HEK293 (cell line): ENCODE measurements around the gene RDH12.

Experiments
- AEBP2 ChIP-seq: fragments of 450-650 bp; formaldehyde crosslinking; IDR thresholded peaks from 2 replicates; pipeline ENCODE4 v1.5.1; 2016; ENCODE audit warnings: missing biosample characterization, missing genetic modification characterization, borderline replicate concordance
- BCL11A ChIP-seq: fragments of 450-650 bp; formaldehyde crosslinking; IDR thresholded peaks from 2 replicates; pipeline ENCODE4 v1.5.1; 2016; ENCODE audit warnings: low read depth, missing biosample characterization, missing genetic modification characterization
- CTCF ChIP-seq: fragments of 450-650 bp; formaldehyde crosslinking; IDR thresholded peaks from 2 replicates; pipeline ENCODE4 v1.5.1; 2016; ENCODE audit warnings: missing biosample characterization, missing genetic modification characterization
- HIC1 ChIP-seq: fragments of 450-650 bp; formaldehyde crosslinking; IDR thresholded peaks from 2 replicates; pipeline ENCODE4 v1.5.1; 2016; ENCODE audit warnings: missing biosample characterization, missing genetic modification characterization
- KLF16 ChIP-seq: fragments of 450-650 bp; formaldehyde crosslinking; IDR thresholded peaks from 2 replicates; pipeline ENCODE4 v1.5.1; 2017; ENCODE audit warnings: missing biosample characterization, missing genetic modification characterization
- REST ChIP-seq: fragments of 450-650 bp; formaldehyde crosslinking; IDR thresholded peaks from 2 replicates; pipeline ENCODE4 v1.5.1; 2016; ENCODE audit warnings: missing biosample characterization, missing genetic modification characterization
- ZNF48 ChIP-seq: fragments of 450-650 bp; formaldehyde crosslinking; IDR thresholded peaks from 2 replicates; pipeline ENCODE4 v1.5.1; 2016; ENCODE audit warnings: missing biosample characterization, missing genetic modification characterization
- ZNF704 ChIP-seq: fragments of 450-650 bp; formaldehyde crosslinking; IDR thresholded peaks from 2 replicates; pipeline ENCODE4 v1.5.1; 2016; ENCODE audit warnings: missing biosample characterization, missing genetic modification characterization
- ZNF776 ChIP-seq: fragments of 450-650 bp; formaldehyde crosslinking; IDR thresholded peaks from 2 replicates; pipeline ENCODE4 v1.5.0; 2017; ENCODE audit warnings: missing biosample characterization, missing genetic modification characterization, borderline replicate concordance

GRCh38 chr14:67710209-67710608, 8.5 kb downstream of the RDH12 start:
- TF ChIP-seq ZNF704 (tag by site-specific recombination) (no peak), CTCF (no peak), BCL11A (tag by site-specific recombination) (no peak), AEBP2 (tag by site-specific recombination) (no peak), REST (tag by site-specific recombination) (no peak), KLF16 (tag by site-specific recombination) (no peak), HIC1 (no peak), ZNF48 (tag by site-specific recombination) (no peak), ZNF776 (tag by site-specific recombination) (no peak)
